Stimulated activated CD4-positive, alpha-beta T cell treated with anti-CD3 and anti-CD28 coated beads, Interleukin-2, amount 100 ng/mL, for 4 hours (primary cell): ENCODE data around the gene HPCAL1.

Experiments used
- DNase-seq: peaks from one replicate; pipeline ENCODE4 v3.0.0-alpha.2; 2020; ENCODE audit warnings: low read depth

HPCAL1 gene

GRCh38 chr2:10324095-10324832, 21.6 kb downstream of the HPCAL1 start:
- no peak for DNase-seq

DNA sequence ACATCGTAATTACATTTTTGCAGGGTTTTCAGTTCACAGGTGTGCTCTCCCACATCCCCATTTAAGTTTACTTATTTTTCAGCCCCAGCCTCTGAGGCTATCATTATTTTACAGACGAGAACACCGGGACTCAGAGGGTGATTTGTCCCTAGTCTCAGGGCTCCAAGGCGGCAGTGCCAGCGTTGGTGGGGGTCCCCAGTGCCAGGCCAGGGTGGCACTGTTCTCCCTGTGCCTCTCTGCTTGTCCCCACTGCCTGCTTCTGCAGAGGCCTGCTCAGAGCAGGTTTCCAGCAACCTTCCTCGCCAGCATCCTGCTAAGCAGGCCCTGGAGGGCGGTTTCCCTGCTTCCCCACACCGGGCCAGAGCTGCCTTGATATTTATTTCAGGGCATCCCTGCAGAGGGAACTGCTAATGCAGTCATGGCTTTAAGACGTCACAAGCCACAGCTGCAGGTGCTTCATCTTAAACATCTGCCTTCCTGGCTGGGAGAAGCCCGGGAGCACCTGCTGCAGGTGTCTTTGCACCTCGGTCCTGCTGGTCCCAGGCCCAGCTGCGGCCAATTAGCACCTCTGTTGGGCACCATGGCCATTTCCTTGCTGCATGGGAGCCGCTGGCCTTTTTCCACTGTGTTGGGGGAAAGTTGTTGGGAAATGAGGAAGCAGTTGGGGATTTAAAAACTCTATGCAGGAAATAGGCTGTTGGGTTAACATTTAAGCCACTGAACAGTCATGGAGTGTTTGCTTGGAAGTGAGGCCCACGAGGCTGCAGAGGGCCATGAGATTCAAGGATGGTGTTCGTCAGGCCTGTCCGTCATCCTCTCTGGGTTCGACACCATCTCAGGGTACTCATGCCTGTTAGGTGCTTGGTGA, 22.8 kb downstream of the HPCAL1 start:
- DNase-seq: no peak

GRCh38 chr2:10326151-10326616, 23.5 kb downstream of the HPCAL1 start:
- DNase-seq: no peak

DNA sequence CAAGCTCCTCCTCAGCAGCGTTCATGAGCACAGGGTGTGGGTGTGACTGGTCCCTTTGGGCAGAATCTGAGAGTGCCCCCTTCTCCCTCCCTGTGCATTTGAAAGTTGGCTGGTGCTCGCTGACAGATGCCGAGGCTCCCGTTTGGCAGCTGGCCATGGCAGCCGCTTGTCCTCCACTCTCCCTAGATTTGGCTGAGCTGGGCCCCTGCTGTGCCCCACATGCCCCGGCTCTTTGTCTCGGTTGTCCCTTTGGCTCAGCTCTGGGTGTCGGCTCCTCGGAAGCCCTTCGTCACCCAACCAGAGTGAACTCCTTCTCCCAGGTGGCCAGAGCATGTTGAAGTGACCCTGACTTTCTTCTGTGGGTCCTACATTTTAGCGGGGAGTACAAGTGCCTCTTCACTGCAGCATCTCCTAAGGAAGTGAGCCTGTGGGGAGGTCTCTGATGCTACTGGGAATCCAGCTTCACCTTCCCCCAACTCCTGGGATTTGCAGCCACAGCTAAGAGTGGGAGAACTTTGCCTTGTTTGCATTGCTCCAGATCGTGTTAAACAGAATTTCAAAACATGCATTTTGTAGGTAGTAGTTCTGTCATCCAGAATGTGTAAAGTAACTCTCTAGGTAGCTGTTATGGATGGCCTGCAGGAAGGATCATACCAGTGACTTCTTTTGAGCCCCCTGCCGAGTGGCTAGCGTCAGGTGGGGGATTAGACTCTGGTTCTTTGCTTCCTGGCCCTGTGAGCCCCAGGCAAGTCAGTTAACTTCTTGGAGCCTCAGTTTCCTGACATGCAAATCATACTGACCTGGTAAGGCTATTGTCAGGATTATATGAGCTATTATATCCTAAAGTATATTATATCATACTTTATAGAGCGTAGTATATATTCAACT, 24.2 kb downstream of the HPCAL1 start:
- no peak for DNase-seq

GRCh38 chr2:10327896-10328669, 25.4 kb downstream of the HPCAL1 start:
- DNase-seq: no peak

DNA sequence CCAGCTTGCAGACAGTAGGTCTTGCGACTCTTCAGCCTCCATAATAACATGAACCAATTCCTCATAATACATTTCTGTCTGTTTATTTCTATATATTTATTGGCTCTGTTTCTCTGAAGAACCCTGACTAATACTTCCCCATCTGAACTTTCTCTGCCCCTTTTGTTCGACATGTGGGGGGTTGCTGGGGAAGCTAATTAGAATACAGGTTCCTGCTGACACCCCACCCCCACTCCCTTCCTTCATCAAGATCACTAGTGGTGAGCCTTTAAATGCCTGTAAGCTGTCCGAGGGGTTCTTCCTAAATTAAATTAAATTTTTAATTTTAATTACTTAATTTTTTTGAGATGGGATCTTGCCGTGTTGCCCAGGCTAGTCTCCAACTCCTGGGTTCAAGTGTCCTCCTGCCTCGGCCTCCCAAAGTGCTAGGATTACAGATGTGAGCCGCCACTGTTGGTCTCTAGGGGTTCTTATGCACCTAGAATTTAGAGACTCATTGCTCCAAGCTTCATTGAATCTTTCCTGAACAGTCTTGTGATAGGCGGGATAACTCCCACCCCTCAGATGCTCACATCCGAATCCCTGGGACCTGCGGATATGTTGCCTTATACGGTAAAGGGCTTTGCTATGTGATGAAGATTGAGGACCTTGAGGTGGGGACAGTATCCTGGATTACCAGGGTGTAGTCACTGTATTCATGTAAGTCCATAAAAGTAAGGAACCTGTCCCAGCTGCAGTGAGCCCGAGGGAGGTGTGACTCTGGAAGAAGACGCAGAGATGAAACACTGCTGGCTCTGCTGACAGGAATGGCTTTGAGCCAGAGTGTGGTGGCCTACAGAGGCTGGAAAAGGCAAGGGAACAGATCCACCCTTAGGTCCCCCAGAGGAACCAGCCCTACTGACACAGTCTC, 26.2 kb downstream of the HPCAL1 start:
- peak; percentile 25 for DNase-seq

- DNase-seq: no peak
Measured at GRCh38 chr2:10329580-10329879, 26.8 kb downstream of the HPCAL1 start.

GRCh38 chr2:10329880-10330699, 27.4 kb downstream of the HPCAL1 start:
- DNase-seq: no peak

- DNase-seq: no peak
Measured at GRCh38 chr2:10330700-10331026, 28.0 kb downstream of the HPCAL1 start.

- DNase-seq: peak; percentile 59
Measured at GRCh38 chr2:10331027-10331701, 28.5 kb downstream of the HPCAL1 start.

DNA sequence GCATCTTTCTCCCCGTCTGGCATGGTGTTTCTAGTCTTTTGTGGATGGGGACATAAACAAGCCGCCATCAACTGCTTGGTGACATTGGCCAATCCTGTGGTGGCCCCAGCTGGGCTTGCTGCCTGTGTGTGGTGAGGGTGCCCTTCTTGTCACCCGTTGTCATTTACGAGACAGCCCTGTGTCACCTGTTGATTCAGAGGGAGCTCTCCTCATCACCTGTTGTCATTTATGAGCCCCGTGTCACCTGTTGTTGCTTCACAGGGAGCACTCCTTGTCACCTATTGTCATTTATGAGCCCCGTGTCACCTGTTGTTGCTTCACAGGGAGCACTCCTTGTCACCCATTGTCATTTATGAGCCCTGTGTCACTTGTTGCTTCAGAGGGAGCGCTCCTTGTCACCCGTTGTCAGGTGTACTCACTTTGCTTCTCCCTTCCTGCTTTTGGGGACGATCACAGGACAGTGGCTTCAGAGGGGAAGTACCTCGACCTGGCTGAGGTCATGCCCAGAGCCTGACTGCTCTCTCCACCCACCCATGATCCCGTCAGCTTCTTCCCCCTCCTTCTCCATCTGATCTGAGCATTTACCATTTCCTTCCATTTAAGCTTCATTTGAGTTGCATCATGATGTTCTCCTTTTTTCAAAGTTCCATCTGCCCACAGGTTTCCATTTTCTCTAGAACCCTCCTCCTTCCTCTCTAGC, 29.1 kb downstream of the HPCAL1 start:
- DNase-seq: peak; percentile 41

GRCh38 chr2:10332402-10333246, 29.9 kb downstream of the HPCAL1 start:
- peak; percentile 15 for DNase-seq

- no peak for DNase-seq
Measured at GRCh38 chr2:10333247-10333613, 30.5 kb downstream of the HPCAL1 start.

- no peak for DNase-seq
Measured at GRCh38 chr2:10333966-10334365, 31.3 kb downstream of the HPCAL1 start.

DNA sequence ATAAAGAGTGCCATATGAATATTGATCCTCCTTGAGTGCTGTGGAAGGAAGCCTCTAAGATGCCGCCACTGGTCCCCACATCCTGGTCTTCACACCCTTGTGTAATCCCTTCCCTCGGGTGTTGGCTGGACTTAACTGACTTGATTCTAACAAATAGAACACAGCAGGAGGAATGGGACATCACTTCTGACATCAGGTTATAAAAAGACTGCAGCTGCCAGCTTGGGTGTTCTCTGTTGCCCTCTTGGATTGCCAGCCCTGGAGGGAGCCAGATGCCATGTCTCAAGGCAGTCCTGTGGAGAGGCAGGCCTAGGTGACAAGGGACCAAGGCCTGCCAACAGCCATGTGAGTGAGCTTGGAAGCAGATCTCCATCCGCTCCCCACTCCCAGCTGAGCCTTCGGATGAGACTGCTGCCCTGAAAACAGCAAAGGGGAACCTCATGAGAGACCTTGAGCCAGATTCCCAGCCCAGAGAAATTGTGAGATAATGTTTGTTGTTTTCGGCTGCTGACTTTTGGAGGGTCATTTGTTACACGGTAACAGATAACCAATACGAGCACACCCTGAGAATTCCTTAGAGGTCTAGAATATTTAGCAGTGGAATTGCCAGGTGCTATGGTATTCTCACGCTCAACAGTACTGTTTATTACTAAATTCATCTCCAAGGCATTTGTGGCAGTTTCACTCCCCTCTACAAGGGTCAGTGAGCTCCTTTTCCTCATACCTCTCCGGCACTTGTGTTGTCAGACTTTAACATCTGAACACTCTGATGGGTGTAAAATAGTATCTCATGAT, 32.5 kb downstream of the HPCAL1 start:
- DNase-seq: no peak

GRCh38 chr2:10336283-10336682, 33.6 kb downstream of the HPCAL1 start:
- no peak for DNase-seq
